ACC112 (cell line): ENCODE measurements around the gene OR10A2.

Experiments used
- H2AFZ ChIP-seq: fragments of 200-600 bp; sonication (generic); one replicate; pipeline ENCODE4 v1.6.0; 2017; ENCODE audit warnings: antibody characterized with exemption, low read length; ENCODE audit not compliant: unreplicated experiment
- H3K27ac ChIP-seq: fragments of 200-600 bp; sonication (generic); 2 replicates; pipeline ENCODE4 v1.5.1; 2014; ENCODE audit warnings: low read depth, mild to moderate bottlenecking, antibody characterized with exemption, low read length, moderate library complexity
- H3K27me3 ChIP-seq: fragments of 200-600 bp; sonication (generic); 2 replicates; pipeline ENCODE4 v1.6.1; 2014; ENCODE audit warnings: mild to moderate bottlenecking, antibody characterized with exemption, low read length, moderate library complexity, mixed read lengths; ENCODE audit not compliant: insufficient read depth
- H3K36me3 ChIP-seq: fragments of 200-600 bp; sonication (generic); 2 replicates; pipeline ENCODE4 v1.6.1; 2016; ENCODE audit warnings: mild to moderate bottlenecking, antibody characterized with exemption, low read length, moderate library complexity, mixed read lengths; ENCODE audit not compliant: insufficient read depth
- H3K4me1 ChIP-seq: fragments of 200-600 bp; sonication (generic); one replicate; pipeline ENCODE4 v1.6.1; 2016; ENCODE audit warnings: low read length, mixed read lengths; ENCODE audit not compliant: insufficient read depth, unreplicated experiment, control insufficient read depth
- H3K4me3 ChIP-seq: fragments of 200-600 bp; sonication (generic); 2 replicates; pipeline ENCODE4 v1.5.1; 2014; ENCODE audit warnings: mild to moderate bottlenecking, low read depth, low read length
- H3K79me2 ChIP-seq: fragments of 200-600 bp; sonication (generic); one replicate; pipeline ENCODE4 v1.6.0; 2016; ENCODE audit warnings: low read length; ENCODE audit not compliant: control insufficient read depth, unreplicated experiment, insufficient read depth

OR10A2 gene

DNA sequence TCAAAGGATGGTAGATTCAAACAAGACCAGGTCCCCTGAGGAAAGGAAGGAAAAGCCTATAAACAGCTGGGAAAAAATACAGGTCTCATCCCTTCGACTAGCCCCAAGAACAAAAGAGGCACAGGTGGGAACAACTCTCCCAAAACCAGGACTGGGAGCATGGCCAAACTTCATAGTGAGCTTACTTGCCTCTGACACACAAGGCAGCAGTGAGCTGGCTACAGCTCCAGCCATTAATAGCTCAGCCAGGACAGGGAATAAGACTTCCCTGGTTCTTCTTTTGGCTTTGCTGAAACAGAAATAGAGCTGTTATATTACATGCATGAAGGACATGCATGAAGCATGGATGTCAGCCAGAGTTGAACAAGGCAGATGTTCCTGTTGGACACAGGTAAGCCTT is at the start of gene OR10A2:
OR10A2 (plus strand) TSS at position 97 of the 400 bp plus-strand sequence. CDS start 6,698 bp downstream, outside the sequence.
- H3K79me2 ChIP-seq: no peaks in the 10 kb centered on the region

DNA sequence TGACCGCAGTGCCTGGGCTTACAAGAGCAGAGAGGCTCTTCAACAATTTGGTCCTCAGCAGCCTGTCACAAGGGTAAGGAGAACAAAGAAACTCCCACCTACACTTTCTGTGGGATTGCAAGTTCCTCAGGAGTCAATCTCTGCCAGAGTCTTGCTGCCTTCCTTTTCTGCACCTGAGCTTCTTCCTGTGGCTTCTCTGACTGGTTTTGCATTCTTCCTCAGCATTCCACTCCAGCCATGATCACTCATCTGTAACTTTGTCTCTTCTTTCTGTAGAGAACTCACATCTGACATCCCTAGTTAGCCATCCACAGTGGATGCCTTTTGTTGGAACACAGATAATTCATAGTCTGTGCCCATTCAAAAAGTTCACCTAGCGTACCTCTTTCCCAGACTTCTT is 49.2 kb upstream of the OR10A2 start:
- H3K4me3 ChIP-seq: no peak overlapping the region
- no peak overlapping the region for H2AFZ ChIP-seq
- no peaks in the 10 kb centered on the region for H3K4me1 ChIP-seq
- H3K79me2 ChIP-seq: no peaks in the 10 kb centered on the region
- H3K36me3 ChIP-seq: no peaks in the 10 kb centered on the region
- no peak overlapping the region for H3K27ac ChIP-seq
- peaks cover 4% of the 10 kb centered on the region; the same call in 1 of the 2 replicates for H3K27me3 ChIP-seq

More for the DNA sequence above, at the start of gene OR10A2:
- Histone ChIP-seq H3K4me1 (no peaks in the 10 kb centered on the region), H3K27me3 (no peaks in the 10 kb centered on the region), H2AFZ (no peak within 1 kb of the TSS), H3K27ac (no peak within 1 kb of the TSS), H3K36me3 (no peaks in the 10 kb centered on the region), H3K4me3 (no peak within 1 kb of the TSS)

DNA sequence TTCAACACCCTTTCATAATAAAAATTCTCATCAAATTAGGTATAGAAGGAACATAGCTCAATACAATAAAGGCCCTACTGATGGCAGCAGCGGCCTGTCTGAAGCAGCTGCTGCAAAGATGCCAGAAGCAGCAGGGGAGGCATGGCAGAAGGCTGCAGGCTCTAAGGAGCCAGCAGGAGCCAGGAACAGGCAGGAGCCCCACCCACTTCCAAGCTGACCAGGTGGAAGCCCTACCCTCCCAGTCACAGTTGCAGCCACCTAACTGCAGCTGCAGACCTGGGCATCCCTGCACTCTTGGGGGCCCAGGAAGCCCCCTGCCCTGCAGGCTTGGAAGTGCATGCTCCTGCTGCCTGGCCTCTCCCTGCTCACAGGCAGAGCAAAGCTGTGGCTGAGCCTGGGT is 45.2 kb upstream of the OR10A2 start:
- H3K4me3 ChIP-seq: no peak overlapping the region
- H3K27ac ChIP-seq: no peak overlapping the region
- peaks cover 4% of the 10 kb centered on the region; the same call in 1 of the 2 replicates for H3K27me3 ChIP-seq
- no peaks in the 10 kb centered on the region for H3K36me3 ChIP-seq
- no peak overlapping the region for H2AFZ ChIP-seq
- no peaks in the 10 kb centered on the region for H3K79me2 ChIP-seq
- no peaks in the 10 kb centered on the region for H3K4me1 ChIP-seq

DNA sequence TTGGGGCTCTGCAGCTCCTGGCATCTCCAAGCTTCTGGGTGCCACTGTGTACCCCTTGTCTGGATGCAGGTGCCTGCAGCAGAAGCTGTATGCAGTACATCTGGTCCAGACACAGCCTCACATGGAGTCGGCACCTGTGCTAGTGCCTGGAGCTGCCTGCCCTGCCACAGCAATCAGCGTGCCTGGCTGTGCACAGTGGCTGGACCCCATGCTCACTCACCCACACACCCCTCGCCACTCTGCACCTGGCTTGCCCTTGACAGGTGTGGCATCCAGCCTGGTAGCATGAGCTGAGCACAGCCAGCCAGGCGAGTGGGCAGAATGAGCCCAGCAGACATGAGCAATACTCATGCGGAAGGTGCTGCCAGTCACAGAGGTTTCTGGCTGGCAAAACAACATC is 43.9 kb upstream of the OR10A2 start:
- H3K79me2 ChIP-seq: no peaks in the 10 kb centered on the region

DNA sequence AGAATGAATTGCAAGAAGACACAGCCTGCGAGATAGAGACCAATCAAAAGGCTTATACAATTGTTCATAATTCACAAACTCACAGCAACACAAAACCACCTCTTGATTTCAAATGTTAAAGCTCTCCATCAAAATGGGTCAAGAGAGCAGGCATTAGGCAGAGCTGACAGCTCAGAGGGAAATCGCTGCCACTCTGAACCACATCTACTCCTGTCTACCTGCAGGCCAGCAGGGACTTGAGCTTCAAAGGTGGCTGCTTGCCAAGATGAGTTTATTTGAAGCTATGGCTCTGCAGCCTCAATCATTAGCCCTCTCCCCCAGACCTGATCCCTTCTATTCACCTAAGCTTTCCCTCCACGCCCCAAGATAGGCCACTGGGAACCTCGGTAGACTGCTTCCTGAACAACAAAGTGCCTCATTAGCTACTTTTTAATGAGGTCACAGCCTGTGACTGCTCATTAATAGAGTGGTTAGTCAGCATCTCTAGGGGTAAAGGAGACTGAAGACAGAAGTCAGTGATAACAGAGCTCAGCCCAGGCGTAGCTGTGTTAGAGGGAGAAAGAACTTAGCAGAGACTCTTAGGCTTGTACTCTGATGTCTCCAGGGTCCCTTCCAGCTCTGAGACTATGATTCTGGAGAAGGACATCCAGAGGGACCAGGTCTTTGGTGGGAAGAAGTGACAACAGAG is 38.6 kb upstream of the OR10A2 start:
- Histone ChIP-seq H2AFZ (no peak overlapping the region), H3K79me2 (no peaks in the 10 kb centered on the region), H3K27me3 (peaks cover 6% of the 10 kb centered on the region), H3K36me3 (no peaks in the 10 kb centered on the region), H3K4me3 (no peak overlapping the region), H3K4me1 (no peaks in the 10 kb centered on the region), H3K27ac (no peak overlapping the region)

More for the DNA sequence above, 43.9 kb upstream of the OR10A2 start:
- H3K4me1 ChIP-seq: no peaks in the 10 kb centered on the region
- H3K27me3 ChIP-seq: peaks cover 4% of the 10 kb centered on the region; the same call in 1 of the 2 replicates
- no peaks in the 10 kb centered on the region for H3K36me3 ChIP-seq
- H2AFZ ChIP-seq: no peak overlapping the region
- no peak overlapping the region for H3K4me3 ChIP-seq
- H3K27ac ChIP-seq: no peak overlapping the region

GRCh38 chr11:6825231-6825744 is 37.6 kb upstream of the OR10A2 start:
- H3K4me1 ChIP-seq: no peaks in the 10 kb centered on the region
- no peaks in the 10 kb centered on the region for H3K36me3 ChIP-seq
- no peaks in the 10 kb centered on the region for H3K79me2 ChIP-seq
- H3K27ac ChIP-seq: no peak overlapping the region
- H3K27me3 ChIP-seq: peaks cover 2% of the 10 kb centered on the region
- H2AFZ ChIP-seq: no peak overlapping the region
- no peak overlapping the region for H3K4me3 ChIP-seq

GRCh38 chr11:6828103-6828502 is 34.8 kb upstream of the OR10A2 start:
- Histone ChIP-seq H3K36me3 (no peaks in the 10 kb centered on the region), H2AFZ (no peak overlapping the region), H3K79me2 (no peaks in the 10 kb centered on the region), H3K4me3 (no peak overlapping the region), H3K27me3 (peaks cover 2% of the 10 kb centered on the region; the same call in 1 of the 2 replicates), H3K27ac (no peak overlapping the region), H3K4me1 (no peaks in the 10 kb centered on the region)

DNA sequence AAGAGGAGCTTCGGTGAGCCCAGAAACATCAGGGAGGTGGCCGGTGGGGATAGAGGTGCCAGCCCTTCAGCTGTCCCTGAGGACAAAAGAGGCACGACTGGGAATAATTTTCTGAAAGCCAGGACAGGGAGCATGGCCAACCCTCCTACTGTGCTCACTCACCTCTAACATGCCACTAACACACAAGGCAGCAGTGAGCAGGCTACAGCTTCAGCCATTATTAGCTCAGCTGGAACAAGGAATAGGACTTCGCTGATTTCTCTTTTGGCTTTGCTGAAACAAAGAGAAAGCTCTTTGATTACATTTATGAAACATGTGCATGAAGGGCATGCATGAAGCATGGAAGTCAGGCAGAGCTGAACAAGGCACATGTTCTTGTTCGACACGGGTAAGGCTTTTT is 29.5 kb upstream of the OR10A2 start:
- H3K4me3 ChIP-seq: no peak overlapping the region
- H3K4me1 ChIP-seq: no peaks in the 10 kb centered on the region
- no peaks in the 10 kb centered on the region for H3K79me2 ChIP-seq
- no peak overlapping the region for H2AFZ ChIP-seq
- H3K27ac ChIP-seq: no peak overlapping the region
- H3K27me3 ChIP-seq: no peaks in the 10 kb centered on the region
- no peaks in the 10 kb centered on the region for H3K36me3 ChIP-seq

DNA sequence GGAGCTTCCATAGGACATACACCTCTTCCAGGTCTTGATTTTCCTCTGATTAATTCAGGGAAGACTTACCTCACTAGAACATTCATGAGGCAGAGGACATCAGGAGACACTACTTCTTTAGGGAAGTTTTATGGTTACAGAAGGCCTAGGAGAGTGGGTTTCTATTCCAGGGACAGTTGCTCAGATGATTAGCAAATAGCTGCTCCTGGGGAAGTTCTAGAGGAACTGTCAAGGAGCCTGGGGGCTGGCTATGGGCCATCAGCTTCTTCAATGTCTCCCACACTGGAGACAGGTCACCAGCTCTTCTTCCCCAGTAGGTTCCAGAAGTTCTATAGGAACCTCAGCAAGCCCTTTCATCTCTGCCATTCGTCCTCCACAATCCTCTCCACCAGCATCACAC is 28.8 kb upstream of the OR10A2 start:
- H3K4me3 ChIP-seq: no peak overlapping the region
- H3K79me2 ChIP-seq: no peaks in the 10 kb centered on the region
- no peaks in the 10 kb centered on the region for H3K27me3 ChIP-seq
- no peaks in the 10 kb centered on the region for H3K4me1 ChIP-seq
- H3K27ac ChIP-seq: no peak overlapping the region
- H3K36me3 ChIP-seq: no peaks in the 10 kb centered on the region
- no peak overlapping the region for H2AFZ ChIP-seq

GRCh38 chr11:6841694-6842093 is 21.2 kb upstream of the OR10A2 start:
- H3K27ac ChIP-seq: no peak overlapping the region
- H3K4me1 ChIP-seq: no peaks in the 10 kb centered on the region
- no peak overlapping the region for H2AFZ ChIP-seq
- H3K79me2 ChIP-seq: no peaks in the 10 kb centered on the region
- no peaks in the 10 kb centered on the region; the same call in 1 of the 2 replicates for H3K27me3 ChIP-seq
- no peak overlapping the region for H3K4me3 ChIP-seq
- no peaks in the 10 kb centered on the region for H3K36me3 ChIP-seq

DNA sequence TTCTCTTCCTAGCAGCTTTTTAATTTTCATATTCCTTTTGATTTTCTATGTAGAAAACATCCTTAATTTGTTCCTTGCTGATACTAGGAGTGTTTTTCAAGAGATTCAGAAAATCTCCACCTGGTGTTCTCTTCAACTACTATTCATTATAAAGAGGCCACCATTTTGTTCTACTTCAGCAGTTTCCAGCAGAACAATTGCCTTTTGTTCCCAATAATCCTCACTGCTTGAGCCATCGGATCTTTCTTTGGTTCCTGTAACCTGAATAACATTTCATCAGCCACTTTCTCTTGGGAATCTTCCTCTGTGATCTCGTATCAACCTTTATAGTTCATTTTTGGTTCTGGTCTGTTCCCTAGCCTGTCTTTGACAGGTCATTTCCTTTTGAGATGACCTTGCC is 19.2 kb upstream of the OR10A2 start:
- Histone ChIP-seq H3K27ac (no peak overlapping the region), H3K4me1 (no peaks in the 10 kb centered on the region), H3K79me2 (no peaks in the 10 kb centered on the region), H2AFZ (no peak overlapping the region), H3K4me3 (no peak overlapping the region), H3K27me3 (no peaks in the 10 kb centered on the region; the same call in 1 of the 2 replicates), H3K36me3 (no peaks in the 10 kb centered on the region)
